Measurements from ENCODE around the gene CMTM4.
"Not testable (repeated sequence)": the region's sequence is repeated elsewhere in the genome, so short reads cannot be mapped to it uniquely, and the experiment has no call there.

CMTM4 gene

GRCh38 chr16:66668777-66669444, 27.6 kb downstream of the CMTM4 start:
- DNase-seq, result no peak

- no peak for DNase-seq
Observed at GRCh38 chr16:66667944-66668343, 28.6 kb downstream of the CMTM4 start.

GRCh38 chr16:66662445-66663194, 33.9 kb downstream of the CMTM4 start:
- DNase-seq, result no peak

- not testable (repeated sequence) for DNase-seq
Observed at GRCh38 chr16:66661671-66662346, 34.7 kb downstream of the CMTM4 start.

GRCh38 chr16:66661210-66661560, 35.4 kb downstream of the CMTM4 start:
- no peak for DNase-seq

GRCh38 chr16:66660422-66661209, 35.9 kb downstream of the CMTM4 start:
- DNase-seq, result peak in 1 of 2 experiments; percentile 61

- DNase-seq, result no peak
Observed at GRCh38 chr16:66658860-66659190, 37.7 kb downstream of the CMTM4 start.

- DNase-seq, result no peak
Observed at GRCh38 chr16:66658143-66658859, 38.2 kb downstream of the CMTM4 start.

GRCh38 chr16:66656547-66656946, 40.0 kb downstream of the CMTM4 start:
- no peak for DNase-seq

GRCh38 chr16:66653581-66654350, 42.8 kb downstream of the CMTM4 start:
- no peak for DNase-seq

- no peak for DNase-seq
Observed at GRCh38 chr16:66652661-66653360, 43.7 kb downstream of the CMTM4 start.

GRCh38 chr16:66651965-66652364, 44.6 kb downstream of the CMTM4 start:
- no peak for DNase-seq

- DNase-seq, result no peak
Observed at GRCh38 chr16:66651474-66651765, 45.1 kb downstream of the CMTM4 start.

GRCh38 chr16:66650707-66651473, 45.7 kb downstream of the CMTM4 start:
- DNase-seq, result peak; percentile 60 to 67

- DNase-seq, result no peak
Observed at GRCh38 chr16:66649636-66650205, 46.8 kb downstream of the CMTM4 start.

- DNase-seq, result no peak
Observed at GRCh38 chr16:66649167-66649566, 47.4 kb downstream of the CMTM4 start.

GRCh38 chr16:66647866-66648265, 48.7 kb downstream of the CMTM4 start:
- no peak for DNase-seq

GRCh38 chr16:66641387-66641786, 55.2 kb downstream of the CMTM4 start:
- no peak for DNase-seq

GRCh38 chr16:66640724-66641314, 55.7 kb downstream of the CMTM4 start:
- no peak for DNase-seq
